Renal cortical epithelial cell (primary cell): ENCODE results near the gene SMC4. TPM values are rescaled to one million over a fixed set of nuclear protein-coding genes. Genes with fewer than 3 reads are reported as not detected.
"Not testable (repeated sequence)": the region's sequence is repeated elsewhere in the genome, so short reads cannot be mapped to it uniquely, and the experiment has no call there.

ENCODE experiments used
- DNase-seq: peaks from one replicate; pipeline ENCODE4 v3.0.0-alpha.2; 2011; ENCODE audit warnings: low read depth
- total RNA-seq: library from RNA; depleted of rRNA; stranded (reverse); fragments of >200 nt; gene quantifications from 2 replicates; pipeline ENCODE4 v1.2.3, GENCODE V29; 2014

The SMC4 gene
- 32.3 and 39.8 TPM in 2 replicates for total RNA-seq

GRCh38 chr3:160399125-160400029 lies at the start of gene SMC4, which contains the start of gene IFT80:
Gene SMC4, plus strand, starts transcription at chr3:160399650. Its CDS starts 1,177 bp downstream, at chr3:160400827.
Gene IFT80, minus strand, starts transcription at chr3:160399225. Its CDS starts 14,625 bp downstream, at chr3:160384600.
- DNase-seq = peak; percentile 93

GRCh38 chr3:160355826-160356225 lies 43.6 kb upstream of the SMC4 start:
- DNase-seq = no peak

- DNase-seq = not testable (repeated sequence)
Measured at GRCh38 chr3:160362896-160363295, 36.6 kb upstream of the SMC4 start.

- DNase-seq = peak; percentile 15
Measured at GRCh38 chr3:160365869-160366522, 33.5 kb upstream of the SMC4 start.

GRCh38 chr3:160368804-160369203 lies 30.6 kb upstream of the SMC4 start:
- DNase-seq = no peak

GRCh38 chr3:160369784-160370183 lies 29.7 kb upstream of the SMC4 start:
- no peak for DNase-seq

- DNase-seq = no peak
Measured at GRCh38 chr3:160370987-160371857, 28.2 kb upstream of the SMC4 start.

GRCh38 chr3:160372780-160373179 lies 26.7 kb upstream of the SMC4 start:
- DNase-seq = no peak

GRCh38 chr3:160373655-160374054 lies 25.8 kb upstream of the SMC4 start:
- no peak for DNase-seq

GRCh38 chr3:160374472-160374871 lies 25.0 kb upstream of the SMC4 start:
- peak; percentile 55 for DNase-seq

GRCh38 chr3:160374925-160375324 lies 24.5 kb upstream of the SMC4 start:
- DNase-seq = no peak

GRCh38 chr3:160376681-160377080 lies 22.8 kb upstream of the SMC4 start:
- no peak for DNase-seq

GRCh38 chr3:160378331-160379109 lies 20.9 kb upstream of the SMC4 start:
- no peak for DNase-seq

- DNase-seq = no peak
Measured at GRCh38 chr3:160379628-160380214, 19.7 kb upstream of the SMC4 start.

GRCh38 chr3:160381470-160381869 lies 18.0 kb upstream of the SMC4 start:
- DNase-seq = peak; percentile 47

- no peak for DNase-seq
Measured at GRCh38 chr3:160384639-160385318, 14.7 kb upstream of the SMC4 start.

- DNase-seq = no peak
Measured at GRCh38 chr3:160390565-160391138, 8.8 kb upstream of the SMC4 start.

- DNase-seq = no peak
Measured at GRCh38 chr3:160392798-160393197, 6.7 kb upstream of the SMC4 start.

GRCh38 chr3:160393346-160394008 lies 6.0 kb upstream of the SMC4 start:
- no peak for DNase-seq
